GM21515 (cell line): Measurements from ENCODE around the gene DENND5B.
A peak's percentile ranks its signal among the peaks of the same experiment; 100 is the strongest.
"Not testable (repeated sequence)": the region's sequence is repeated elsewhere in the genome, so short reads cannot be mapped to it uniquely, and the experiment has no call there.

Source experiments
- ATAC-seq: cut with Tn5 transposase; IDR thresholded peaks from one replicate; pipeline ENCODE4 v1.9.1; 2021; ENCODE audit not compliant: unreplicated experiment

Gene DENND5B

DNA sequence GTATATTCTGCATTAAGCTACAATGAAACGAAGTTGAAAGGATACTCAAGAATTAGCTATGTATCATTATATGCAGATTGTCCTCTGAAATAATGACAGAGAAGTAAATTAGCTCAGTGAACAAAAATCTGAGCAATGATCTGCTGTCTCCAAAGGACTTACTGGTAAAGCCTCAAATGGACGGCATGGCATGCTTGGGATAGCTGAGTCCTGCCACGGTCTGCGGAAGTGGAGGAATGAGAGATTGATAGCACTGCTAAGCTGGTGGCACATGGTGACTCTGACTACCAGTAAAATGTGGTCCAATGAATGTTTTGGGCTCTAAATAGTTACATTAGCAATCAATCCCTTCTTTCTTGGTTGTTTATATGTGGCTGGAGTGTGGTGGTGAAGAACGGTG is 3.7 kb upstream of the DENND5B start:
- no peak for ATAC-seq

DNA sequence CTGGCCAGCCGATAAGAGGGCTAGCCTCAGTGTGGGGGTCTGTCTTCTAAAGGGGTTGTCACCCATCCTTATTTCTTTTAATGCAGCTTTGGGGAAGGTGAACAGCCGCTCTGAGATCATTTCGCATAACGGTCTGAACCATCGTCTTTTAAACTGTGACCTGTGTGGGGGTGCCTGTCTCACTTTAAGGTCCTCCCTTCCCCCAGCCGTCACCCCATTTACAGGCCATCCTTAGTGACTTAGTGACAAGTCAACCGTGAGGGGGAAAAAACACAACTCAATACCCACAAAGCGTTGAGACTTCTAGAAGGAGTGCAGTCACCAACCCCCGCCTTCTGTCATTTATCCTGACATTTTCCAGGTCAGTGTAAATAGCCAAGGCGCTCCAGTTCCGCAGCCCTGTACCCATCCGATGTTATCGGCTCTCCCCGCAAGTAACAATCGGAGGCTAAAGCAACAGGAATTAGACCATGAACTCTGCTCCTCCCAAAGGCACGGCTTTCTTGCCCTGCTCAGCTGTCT is 505 bp upstream of the DENND5B start:
- peak; percentile 18 for ATAC-seq

DNA sequence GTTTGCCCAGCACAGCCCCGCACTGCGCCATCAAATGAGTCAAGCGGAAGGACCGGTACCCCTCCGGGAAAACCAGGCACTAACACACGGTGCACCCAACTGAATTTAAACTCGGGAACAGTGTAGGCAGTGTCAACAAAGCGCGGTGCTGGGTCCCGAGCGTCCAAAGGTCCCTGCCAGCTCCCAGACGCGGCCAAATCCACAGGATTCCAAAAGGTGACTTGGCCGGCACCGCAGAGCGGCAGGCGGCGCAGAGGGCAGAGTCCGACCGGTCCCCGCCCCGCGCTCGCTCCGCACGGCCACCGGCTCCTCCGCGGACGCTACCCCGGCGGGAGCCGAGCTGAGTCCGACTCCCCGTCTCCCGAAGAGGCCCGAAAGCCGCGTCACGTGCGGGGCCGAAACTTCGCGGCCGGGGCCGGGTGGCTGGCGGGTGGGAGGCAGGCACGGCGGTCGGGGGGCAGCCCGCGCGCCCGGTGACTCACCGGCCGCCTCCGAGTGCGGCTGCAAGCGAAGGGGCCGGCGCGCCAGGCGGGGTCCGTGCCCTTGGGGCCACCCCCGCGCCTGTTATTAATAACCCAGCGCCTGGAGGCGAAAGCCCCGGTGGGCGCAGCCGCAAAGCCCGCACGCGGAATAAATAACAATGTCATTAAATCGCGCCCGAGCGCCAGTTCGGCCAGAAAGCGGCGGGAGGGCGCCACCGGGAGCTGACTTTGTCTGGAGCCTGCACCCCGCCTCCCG is 863 bp downstream of the DENND5B start:
- peak; percentile 29 for ATAC-seq

DNA sequence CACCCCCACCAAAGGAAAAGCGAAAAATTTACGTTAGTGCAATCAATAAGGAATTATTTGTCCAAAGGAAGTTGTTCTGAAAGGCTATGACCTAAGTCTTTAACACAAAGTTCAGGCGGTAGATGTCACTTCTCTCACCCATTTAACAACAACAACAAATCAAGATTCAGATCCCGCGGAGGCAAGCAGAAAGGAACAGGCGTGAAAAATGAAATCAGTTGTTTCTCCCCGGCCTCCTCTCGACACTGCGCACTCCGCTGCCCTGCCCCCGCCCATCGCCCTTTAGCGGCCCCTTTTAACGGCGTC is 1.4 kb downstream of the DENND5B start:
- peak; percentile 41 for ATAC-seq

DNA sequence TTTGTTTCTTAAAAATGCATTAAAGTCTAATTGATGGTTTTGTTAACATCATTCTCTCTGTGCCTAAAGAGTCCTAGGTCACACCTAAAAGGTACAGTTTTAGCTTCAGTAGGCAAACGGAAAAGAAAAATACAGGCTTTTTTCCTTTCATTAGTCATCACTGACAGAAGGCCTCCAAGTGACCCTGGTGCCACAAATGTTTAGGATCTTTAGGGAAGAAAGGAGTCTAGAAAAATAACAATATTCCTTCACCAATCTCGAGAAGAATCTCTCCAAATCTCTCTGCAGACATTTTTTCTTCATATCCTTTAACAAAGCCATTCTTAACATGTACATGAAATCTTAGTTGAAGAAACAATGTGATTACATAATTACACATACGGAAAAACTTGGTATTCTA is 2.0 kb downstream of the DENND5B start:
- ATAC-seq = no peak

DNA sequence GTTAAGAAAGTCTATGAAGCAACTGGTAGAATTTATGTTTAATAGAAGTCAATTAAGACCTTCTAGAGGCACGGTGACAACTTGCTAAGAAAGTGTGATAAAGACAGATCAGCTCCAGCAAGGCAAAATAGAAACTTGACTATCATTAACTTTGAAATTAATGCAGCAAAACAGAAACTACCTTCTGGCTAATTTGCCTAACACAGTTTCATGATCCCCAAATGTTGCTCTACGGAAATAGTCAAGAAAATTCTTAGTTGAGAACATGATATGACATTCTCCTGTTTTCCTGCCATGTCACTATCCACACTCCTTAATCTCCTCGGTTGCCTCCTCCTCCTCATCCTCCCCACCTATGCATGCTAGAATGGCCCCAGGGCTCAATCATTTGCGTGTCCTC is 4.2 kb downstream of the DENND5B start:
- ATAC-seq = peak; percentile 28

DNA sequence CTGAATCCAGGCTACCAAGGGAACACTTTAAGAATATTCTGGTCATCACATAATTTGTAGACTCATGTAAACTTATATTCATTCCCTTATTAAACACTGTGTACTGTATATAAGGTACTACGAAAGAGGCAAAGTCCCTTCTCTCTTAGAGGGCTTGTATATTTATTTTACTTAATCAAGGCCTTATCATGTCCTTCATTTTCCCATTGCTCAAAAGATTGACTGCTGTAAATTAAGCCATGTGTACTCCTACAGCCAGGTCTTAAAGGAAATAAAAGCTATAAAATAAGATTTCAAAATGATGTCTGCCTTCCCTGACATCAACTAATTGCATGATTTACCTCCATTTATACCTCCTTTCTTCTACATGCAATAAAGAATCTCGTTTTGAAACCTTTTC is 5.0 kb downstream of the DENND5B start:
- ATAC-seq = no peak

DNA sequence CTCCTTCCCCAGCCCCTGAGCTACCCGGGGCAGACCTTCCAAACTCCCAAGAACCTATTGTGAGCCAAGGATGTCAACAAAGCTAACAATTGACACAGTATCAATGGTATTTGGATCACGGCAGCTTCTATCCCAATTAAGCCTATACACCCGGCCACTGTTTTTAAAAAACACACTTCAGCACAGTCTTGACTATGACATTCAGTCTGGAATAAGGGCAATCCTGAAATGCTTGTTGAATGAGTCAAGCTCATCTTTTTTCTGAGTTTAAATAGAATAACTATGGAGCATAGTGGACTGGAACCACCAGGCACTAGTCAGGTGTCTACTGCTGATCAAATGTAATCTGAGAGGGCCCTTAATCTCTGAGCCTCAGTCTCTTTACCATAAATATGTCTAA is 5.7 kb downstream of the DENND5B start:
- no peak for ATAC-seq

DNA sequence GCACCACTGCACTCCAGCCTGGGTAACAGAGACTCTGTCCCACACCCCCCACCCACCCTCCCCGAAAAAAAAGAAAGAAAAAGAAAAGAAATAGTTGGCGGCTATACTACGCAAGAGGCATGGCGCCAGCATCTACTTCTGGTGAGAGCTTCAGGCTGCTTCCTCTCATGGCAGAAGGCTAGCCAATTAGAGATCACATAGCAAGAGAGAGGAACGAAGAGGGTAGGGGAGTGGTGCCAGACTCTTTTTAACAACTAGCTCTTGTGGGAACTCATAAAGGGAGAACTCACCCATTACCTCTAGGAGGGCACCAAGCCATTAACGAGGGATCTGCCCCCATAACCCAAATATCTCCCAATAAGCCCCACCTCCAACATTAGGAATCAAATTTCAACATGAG is 6.2 kb downstream of the DENND5B start:
- no peak for ATAC-seq

DNA sequence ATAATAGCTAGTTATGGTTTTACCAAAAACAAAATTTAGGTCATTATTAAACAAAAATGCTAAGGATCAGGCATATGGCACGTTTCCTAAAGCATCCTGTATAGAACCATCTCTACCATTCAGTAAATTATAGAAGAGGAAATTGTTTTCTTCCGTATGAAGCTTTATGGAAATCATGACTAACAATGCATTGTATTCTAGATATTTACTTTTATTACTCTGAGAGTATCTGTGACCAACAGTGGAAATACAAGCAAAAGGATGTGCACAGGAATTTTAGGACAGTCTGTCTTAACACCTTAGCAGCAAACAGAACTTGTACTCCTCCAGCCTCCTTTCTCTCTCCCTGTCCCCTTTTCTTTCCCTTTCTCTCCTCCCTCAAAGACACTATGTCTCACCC is 7.1 kb downstream of the DENND5B start:
- ATAC-seq = no peak

DNA sequence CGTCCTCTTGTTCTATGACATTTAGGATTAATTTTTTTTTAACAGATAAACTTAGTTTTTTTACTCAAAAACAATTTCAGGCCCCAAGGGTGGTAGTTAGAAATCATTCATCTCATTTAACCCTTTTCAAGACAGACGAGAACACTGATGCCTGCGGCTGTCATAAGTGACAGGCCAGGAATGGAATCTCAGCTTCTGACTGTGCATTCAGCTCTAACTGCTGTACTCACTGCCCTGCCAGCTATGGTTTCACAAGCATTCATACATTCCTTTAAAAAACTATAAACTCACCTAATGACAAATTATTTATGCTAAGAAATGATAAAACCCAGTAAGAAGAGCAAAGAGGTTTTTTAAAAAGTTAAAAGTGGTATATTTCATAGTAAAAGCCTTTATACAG is 8.8 kb downstream of the DENND5B start:
- ATAC-seq = no peak

DNA sequence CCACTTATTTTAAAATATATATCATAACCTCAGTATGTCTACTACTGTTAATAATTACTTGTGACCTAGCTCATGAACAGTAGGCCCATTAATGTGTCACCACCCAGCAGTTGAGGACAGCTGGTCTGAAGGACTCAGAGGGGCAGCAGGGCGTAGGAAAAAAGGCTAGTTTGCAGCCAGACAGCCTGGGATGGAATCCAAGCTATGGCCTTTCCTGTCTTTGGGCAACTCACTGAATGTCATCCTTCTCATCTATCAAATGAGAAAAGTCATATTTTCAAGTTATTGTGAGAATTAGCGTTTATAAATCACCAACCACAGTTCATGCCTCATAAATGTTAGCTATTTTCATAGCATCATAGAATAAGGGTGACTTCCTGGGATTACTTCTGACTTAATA is 12.3 kb downstream of the DENND5B start:
- ATAC-seq = no peak

DNA sequence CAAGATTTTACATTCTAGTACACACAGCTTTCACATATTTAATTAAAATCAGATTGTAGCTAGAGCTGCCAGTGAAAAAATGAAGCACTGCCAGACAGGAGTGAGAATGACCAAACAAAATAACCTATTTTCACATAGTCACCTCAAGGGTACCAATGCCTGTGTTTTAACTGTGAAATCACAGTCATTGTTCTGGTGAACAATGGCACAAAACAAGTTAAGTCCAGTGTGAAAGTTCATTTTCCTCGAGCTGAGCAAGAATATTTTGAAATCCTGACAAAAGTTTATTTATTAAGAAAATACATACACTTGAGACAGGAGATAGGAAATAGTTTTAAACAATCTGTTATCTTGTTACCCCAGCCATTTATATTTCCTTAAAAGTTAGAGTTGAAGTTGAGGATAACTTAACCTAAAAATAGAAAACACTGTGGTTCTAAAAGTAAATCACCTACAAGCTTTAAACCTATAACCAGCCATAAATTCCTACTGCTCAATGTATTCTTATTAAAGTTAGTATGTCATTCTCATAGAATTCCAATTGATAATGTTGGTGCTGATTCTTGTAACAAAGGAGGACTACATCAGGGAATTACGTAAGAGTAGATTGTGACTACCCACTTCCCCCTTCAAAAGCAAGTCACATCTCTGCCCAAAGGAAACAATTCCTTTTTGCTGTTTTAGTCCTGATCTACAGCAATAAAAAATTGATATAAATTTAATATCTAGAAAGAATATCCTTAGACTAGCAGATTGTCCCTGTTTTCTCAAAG is 15.9 kb downstream of the DENND5B start:
- no peak for ATAC-seq

DNA sequence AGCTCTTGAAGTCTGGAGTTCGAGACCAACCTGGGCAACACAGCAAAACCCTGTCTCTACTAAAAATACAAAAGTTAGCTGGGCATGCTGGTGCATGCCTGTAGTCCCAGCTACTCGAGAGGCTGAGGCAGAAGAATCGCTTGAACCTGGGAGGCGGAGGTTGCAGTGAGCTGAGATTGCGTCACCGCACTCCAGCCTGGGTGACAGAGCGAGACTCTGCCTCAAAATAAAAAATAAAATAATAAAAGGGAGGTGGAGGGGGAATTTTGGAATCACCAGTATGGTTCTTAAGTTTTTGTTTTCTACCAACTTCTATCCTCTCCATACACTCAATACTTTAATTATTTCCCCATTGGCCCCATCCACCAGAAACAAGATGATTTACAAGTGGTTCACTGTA is 16.6 kb downstream of the DENND5B start:
- ATAC-seq = not testable (repeated sequence)

DNA sequence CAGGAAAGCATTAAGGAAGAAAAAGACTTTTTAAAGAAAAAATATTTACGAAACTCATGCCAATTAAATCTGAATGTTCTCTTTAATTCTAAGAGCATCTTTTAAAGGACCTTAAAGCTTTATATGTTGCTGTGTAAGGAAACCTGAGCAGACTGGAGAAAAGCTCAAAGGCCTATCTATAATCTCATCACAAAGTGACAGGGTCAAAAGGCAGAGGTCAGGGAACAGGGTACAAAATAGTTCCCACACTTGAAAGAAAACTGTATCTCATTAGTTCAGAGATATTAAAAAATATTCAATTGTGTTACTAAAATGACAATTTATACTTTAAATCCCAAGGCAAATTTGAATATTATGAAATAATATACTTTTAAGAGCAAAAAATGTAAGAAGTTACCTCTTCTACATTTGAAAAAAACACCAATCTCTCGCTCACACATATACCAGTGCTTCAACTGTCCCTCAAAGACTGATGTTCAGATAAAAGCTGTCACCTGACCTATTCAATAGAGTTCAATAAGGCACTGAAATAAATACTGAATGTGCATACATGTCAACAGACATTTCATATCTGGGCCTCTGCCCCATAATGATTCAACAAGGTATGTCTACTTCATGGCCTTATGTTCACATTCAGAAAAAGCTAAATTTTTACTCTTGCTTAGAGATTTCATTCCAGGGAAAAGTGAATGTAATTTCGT is 17.9 kb downstream of the DENND5B start:
- no peak for ATAC-seq

DNA sequence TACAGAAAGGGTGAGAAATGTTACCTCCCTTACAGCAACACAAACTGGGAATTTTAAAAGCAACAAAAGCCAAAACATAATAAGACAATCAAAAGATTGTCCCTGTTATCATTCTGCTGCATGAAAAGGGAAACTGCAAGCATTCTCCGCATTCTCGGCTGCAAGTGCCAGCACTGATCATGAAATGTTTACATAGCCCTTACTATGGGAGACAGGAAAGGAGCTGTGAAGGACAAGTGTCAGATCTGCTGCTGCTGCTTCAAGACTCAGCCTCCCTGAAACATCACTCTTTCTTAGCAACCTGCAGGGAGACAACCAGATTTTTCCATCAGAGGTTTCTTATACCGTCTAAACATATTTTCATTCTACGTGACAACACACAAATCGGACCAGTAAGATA is 20.1 kb downstream of the DENND5B start:
- ATAC-seq = no peak

DNA sequence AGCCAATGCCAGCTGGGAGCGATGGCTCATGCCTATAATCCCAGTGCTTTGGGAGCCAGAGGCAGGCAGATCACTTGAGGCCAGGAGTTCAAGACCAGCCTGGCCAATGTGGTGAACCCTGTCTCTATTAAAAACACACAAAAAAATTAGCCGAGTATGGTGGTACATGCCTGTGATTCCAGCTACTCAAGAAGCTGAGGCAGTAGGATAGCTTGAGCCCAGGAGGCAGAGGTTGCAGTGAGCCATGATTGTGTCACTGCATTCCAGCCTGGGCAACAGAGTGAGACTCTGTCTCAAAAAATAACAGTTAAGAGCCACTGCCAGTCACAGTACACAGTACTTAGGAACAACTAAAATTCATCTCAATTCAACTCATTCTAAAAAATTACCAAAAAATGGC is 21.4 kb downstream of the DENND5B start:
- ATAC-seq = not testable (repeated sequence)

DNA sequence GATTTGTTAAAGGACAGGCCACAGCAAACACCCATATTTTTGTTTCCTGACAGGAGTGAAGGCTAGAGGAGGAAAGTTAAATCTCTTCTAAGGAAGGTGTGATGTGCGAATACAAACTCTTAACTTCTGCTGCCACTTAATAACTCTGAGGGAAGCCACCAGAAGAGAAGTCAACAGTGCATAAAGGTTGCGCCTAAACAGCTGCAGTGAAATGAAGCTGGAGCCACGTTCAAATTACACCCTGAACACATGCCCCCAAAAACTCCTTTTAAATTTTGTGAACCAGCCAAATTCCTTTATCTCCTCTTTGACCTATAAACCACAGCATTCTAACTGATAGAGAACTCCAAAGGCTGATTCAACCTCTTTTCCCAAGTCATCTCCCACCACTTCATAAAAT is 22.4 kb downstream of the DENND5B start:
- no peak for ATAC-seq

DNA sequence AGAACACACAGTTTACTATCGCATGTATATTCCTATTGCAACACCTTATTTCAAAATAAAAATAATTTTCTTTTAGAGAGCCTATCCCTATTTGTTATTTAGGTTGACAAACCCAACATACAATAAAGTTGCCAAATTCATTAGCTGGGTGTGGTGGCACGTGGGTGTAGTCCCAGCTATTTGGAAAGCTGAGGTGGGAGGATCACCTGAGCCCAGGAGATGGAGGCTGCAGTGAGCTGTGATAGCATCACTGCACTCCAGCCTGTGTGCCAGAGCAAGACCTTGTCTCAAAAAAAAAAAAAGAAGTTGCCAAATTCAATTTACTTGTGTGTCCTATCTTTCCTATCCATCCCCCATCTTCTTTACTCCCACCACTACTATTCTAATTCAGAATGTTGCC is 23.9 kb downstream of the DENND5B start:
- no peak for ATAC-seq

DNA sequence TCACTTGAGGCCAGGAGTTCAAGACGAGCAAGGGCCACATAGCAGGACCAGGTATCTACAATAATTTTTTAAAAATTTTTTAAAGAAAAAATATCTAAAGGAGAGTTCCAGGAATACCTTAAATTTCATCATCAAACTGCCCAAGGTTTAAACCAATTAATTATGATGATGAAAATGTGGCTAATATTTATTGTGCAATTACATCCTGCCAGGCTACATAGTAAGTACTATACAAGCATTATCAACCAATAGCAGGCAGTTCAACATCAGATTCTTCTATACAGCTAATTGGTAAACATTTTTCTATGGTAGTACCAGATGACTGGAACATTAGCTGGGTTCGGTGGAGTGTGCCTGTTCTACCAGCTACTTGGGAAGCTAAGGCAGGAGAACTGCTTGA is 24.4 kb downstream of the DENND5B start:
- ATAC-seq = no peak

DNA sequence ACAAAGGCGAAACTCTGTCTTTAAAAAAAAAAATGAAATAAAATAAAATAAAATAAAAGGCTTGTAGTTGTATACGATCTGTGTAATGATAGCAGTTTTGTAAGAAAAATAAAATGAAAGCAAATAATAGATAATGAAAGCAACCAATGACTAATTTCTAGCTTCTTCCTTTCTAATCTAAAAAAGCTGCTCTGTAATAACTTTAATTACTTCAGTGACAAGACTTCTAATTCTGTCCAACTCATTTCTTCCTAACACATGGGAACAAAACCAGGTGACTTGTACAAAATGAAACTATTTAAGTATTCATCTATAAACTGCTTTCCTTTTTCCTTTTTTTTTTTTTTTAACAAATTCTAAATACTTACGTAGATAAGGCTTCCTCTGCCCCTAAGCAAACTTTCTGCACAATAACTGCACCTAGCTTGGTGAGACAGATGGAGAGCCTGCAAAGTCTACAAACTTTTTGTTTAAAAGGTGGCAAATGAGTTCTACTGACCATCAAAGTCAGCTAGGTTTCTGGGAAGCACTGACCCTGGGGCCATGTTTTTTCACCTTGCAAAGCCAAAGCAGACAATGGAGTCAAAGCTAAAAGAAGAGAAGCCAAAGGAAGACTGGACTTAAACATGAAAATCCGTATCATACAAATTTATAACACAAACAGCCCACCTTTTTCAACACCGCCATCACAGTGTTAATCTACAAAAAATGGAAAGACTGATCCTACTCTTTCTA is 28.2 kb downstream of the DENND5B start:
- ATAC-seq = no peak
